ENCODE results near the gene SNX4.
"Not testable (repeated sequence)": the region's sequence is repeated elsewhere in the genome, so short reads cannot be mapped to it uniquely, and the experiment has no call there.

The SNX4 gene

GRCh38 chr3:125418306-125418705, 101.7 kb downstream of the SNX4 start:
- TF ChIP-seq CTCF (conservative IDR thresholded peaks at IDR 0.05) (no peak), ZFX (IDR thresholded peaks at IDR 0.05) (no peak)
- H3K27ac ChIP-seq = no peak overlapping the region

GRCh38 chr3:125416235-125416634, 103.8 kb downstream of the SNX4 start:
- no peak overlapping the region for H3K27ac ChIP-seq
- no peak for TF ChIP-seq CTCF (conservative IDR thresholded peaks at IDR 0.05)
- TF ChIP-seq ZFX (IDR thresholded peaks at IDR 0.05) = no peak

GRCh38 chr3:125414669-125415068, 105.3 kb downstream of the SNX4 start:
- no peak for TF ChIP-seq ZFX (IDR thresholded peaks at IDR 0.05)
- no peak for TF ChIP-seq CTCF (conservative IDR thresholded peaks at IDR 0.05)

DNA sequence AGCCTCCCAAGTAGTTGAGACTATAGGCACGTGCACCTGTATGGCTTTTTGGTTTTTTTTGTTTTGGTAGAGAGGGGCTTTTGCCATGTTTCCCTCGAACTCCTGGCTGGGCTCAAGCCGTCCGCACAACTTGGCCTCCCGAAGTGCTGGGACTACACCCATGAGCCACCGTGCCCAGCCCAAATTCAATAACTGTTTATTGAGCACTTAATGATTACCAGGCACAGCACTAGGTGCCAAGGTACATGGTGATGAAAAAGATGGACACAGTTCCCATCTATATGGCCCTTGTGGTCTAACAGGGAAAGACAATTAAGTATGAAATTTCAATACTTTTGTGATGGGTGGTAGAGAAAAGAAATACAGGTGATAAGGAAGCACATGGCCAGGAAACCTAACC, 109.1 kb downstream of the SNX4 start:
- no peak overlapping the region for H3K27ac ChIP-seq
- no peak for TF ChIP-seq CTCF (conservative IDR thresholded peaks at IDR 0.05)
- TF ChIP-seq ZFX (IDR thresholded peaks at IDR 0.05) = no peak

More at GRCh38 chr3:125414669-125415068, 105.3 kb downstream of the SNX4 start:
- no peak overlapping the region for H3K27ac ChIP-seq

GRCh38 chr3:125406070-125406469, 113.9 kb downstream of the SNX4 start:
- H3K27ac ChIP-seq = no peak overlapping the region
- no peak for TF ChIP-seq CTCF (conservative IDR thresholded peaks at IDR 0.05)
- no peak for TF ChIP-seq ZFX (IDR thresholded peaks at IDR 0.05)

DNA sequence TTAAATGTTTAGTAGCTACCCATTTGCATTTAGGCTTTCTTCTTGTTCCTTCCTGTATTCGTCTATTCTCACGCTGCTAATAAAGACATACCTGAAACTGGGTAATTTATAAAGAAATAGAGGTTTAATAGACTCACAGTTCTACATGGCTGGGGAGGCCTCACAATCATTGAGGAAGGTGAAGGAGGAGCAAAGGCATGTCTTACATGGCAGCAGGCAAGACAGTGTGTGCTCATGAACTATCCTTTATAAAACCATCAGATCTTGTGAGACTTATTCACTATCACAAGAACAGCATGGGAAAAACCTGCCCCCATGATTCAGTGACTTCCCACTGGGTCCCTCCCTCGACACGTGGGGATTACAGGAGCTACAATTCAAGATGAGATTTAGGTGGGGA, 114.5 kb downstream of the SNX4 start:
- not testable (repeated sequence) for H3K27ac ChIP-seq

DNA sequence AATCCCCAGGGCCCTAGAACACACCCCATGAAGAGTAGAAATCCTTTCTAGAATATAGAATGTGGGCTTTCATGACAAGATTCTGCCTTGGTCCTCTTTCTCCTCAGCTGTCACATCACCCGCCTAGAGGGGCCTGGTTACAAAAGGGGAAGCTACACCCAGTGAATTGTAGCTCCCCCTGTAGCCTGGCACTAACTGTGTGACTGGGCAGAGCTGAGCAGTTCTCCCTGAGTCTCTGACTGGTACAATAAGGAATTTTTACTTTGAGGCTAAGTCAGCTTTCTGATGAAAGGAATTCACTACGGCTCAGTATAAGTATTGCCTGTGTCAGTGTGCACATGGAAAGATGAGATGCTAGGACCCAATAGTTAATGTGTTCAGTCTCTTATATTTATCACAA, 116.2 kb downstream of the SNX4 start:
- TF ChIP-seq ZFX (IDR thresholded peaks at IDR 0.05) (no peak), CTCF (conservative IDR thresholded peaks at IDR 0.05) (no peak)
- H3K27ac ChIP-seq = no peak overlapping the region

DNA sequence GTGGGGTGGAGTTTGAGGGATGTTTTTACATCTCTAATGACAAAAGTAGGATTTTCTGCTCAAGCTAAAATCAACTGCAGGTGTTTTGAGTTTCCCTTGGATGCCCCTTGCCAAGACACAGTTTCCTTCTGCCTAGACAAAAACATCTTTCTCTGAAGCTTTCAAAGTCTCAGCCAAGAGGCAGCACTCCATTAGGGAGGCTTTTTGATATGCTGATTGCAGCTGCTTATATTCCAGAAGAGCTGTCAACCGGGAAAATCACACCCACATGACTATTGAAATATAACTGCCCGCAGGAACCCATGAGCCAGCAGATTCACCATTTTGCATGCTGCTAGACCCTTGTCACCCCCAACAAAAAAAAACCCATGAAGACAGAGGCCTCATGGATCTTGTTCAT, 117.4 kb downstream of the SNX4 start:
- no peak for TF ChIP-seq CTCF (conservative IDR thresholded peaks at IDR 0.05)
- TF ChIP-seq ZFX (IDR thresholded peaks at IDR 0.05) = no peak
- H3K27ac ChIP-seq = no peak overlapping the region

Measured in C4-2B (cell line).